Measurements from ENCODE around the gene XPR1.

XPR1 gene

DNA sequence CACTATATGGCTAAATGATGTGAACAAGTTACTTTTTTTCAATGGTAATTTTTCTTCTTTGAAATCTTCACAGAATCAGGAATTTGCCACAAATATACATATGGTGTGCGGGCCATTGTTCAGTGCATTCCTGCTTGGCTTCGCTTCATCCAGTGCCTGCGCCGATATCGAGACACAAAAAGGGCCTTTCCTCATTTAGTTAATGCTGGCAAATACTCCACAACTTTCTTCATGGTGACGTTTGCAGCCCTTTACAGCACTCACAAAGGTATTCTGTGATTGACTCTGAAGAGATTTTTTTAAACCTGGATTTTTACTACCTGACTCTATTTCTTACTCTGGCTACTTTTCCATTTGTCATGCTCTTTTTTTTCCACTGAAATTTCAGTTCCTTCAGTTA lies 204.6 kb downstream of the XPR1 start:
- Histone ChIP-seq H3K27me3 (ENCODE audit: low read depth, low read length) (no peaks in the 10 kb centered on the region), H3K4me3 (ENCODE audit: low read length) (no peak overlapping the region), H3K9ac (ENCODE audit: low read length) (no peak overlapping the region), H3K9me3 (ENCODE audit: insufficient read depth, low read length) (peaks cover 5% of the 10 kb centered on the region; the same call in 1 of the 2 replicates), H4K20me1 (ENCODE audit: insufficient read depth, low read length) (no peaks in the 10 kb centered on the region), H3K79me2 (ENCODE audit: low read length) (no peaks in the 10 kb centered on the region), H3K4me1 (ENCODE audit: low read length) (peaks cover 18% of the 10 kb centered on the region), H3K4me2 (ENCODE audit: low read length) (no peak overlapping the region), H3K36me3 (replicated peaks; ENCODE audit: low read depth, low read length) (peaks cover 3% of the 10 kb centered on the region), H2AFZ (ENCODE audit: low read depth, low read length) (no peak overlapping the region), H3K27ac (ENCODE audit: low read length) (no peak overlapping the region)
- no peak for TF ChIP-seq EZH2phosphoT487 (IDR thresholded peaks at IDR 0.05; ENCODE audit: low read depth)
- TF ChIP-seq, protein P1, sequence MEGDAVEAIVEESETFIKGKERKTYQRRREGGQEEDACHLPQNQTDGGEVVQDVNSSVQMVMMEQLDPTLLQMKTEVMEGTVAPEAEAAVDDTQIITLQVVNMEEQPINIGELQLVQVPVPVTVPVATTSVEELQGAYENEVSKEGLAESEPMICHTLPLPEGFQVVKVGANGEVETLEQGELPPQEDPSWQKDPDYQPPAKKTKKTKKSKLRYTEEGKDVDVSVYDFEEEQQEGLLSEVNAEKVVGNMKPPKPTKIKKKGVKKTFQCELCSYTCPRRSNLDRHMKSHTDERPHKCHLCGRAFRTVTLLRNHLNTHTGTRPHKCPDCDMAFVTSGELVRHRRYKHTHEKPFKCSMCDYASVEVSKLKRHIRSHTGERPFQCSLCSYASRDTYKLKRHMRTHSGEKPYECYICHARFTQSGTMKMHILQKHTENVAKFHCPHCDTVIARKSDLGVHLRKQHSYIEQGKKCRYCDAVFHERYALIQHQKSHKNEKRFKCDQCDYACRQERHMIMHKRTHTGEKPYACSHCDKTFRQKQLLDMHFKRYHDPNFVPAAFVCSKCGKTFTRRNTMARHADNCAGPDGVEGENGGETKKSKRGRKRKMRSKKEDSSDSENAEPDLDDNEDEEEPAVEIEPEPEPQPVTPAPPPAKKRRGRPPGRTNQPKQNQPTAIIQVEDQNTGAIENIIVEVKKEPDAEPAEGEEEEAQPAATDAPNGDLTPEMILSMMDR (IDR thresholded peaks at IDR 0.05; ENCODE audit: low read depth, low read length), result no peak

DNA sequence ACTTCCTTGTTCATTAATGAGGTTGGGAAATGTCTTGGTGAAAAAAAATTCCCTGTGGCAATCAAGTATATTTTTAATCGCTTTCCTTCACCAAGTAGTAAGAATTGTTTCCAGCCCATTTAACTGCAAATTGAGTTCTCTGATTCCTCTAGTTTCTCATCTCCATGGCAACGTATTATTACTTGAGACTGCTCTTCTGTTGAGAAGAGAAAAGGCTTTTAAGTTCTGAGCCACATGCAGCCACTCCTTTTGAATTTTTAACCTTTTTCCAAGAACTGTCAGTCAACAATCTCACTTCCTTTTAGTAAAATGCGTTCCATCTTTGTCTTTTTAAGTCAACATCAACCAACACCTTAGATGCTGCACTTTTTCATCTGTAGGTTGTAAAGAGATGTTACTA lies 205.2 kb downstream of the XPR1 start:
- Histone ChIP-seq H3K36me3 (replicated peaks; ENCODE audit: low read depth, low read length) (peaks cover 3% of the 10 kb centered on the region), H3K4me1 (ENCODE audit: low read length) (peaks cover 18% of the 10 kb centered on the region), H3K27me3 (ENCODE audit: low read depth, low read length) (no peaks in the 10 kb centered on the region), H3K4me3 (ENCODE audit: low read length) (no peak overlapping the region), H4K20me1 (ENCODE audit: insufficient read depth, low read length) (no peaks in the 10 kb centered on the region), H3K4me2 (ENCODE audit: low read length) (no peak overlapping the region), H2AFZ (ENCODE audit: low read depth, low read length) (no peak overlapping the region), H3K79me2 (ENCODE audit: low read length) (no peaks in the 10 kb centered on the region), H3K9me3 (ENCODE audit: insufficient read depth, low read length) (peaks cover 5% of the 10 kb centered on the region; the same call in 1 of the 2 replicates), H3K27ac (ENCODE audit: low read length) (no peak overlapping the region), H3K9ac (ENCODE audit: low read length) (no peak overlapping the region)
- TF ChIP-seq EZH2phosphoT487 (IDR thresholded peaks at IDR 0.05; ENCODE audit: low read depth), result no peak
- TF ChIP-seq, protein P1 (IDR thresholded peaks at IDR 0.05; ENCODE audit: low read depth, low read length), result no peak

DNA sequence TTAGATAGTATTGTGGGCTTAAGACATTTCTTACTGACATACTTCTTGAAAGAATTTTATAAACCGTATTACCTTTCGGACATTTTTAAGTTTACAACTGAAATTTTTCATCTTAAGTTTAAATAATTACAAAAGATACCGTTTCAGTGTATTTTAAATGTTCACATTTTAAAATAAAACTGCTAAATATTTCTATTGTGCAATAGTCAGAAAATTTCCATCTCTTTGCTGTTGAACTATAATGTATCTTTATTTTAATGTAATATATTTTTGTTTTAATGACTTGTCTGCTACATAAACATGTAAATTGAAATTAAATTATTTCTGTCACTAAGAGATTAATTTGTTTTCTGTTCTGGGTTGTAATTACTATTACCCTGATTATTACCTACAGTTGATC lies 206.7 kb downstream of the XPR1 start:
- TF ChIP-seq, protein P1 (IDR thresholded peaks at IDR 0.05; ENCODE audit: low read depth, low read length), result no peak
- no peak for TF ChIP-seq EZH2phosphoT487 (IDR thresholded peaks at IDR 0.05; ENCODE audit: low read depth)

DNA sequence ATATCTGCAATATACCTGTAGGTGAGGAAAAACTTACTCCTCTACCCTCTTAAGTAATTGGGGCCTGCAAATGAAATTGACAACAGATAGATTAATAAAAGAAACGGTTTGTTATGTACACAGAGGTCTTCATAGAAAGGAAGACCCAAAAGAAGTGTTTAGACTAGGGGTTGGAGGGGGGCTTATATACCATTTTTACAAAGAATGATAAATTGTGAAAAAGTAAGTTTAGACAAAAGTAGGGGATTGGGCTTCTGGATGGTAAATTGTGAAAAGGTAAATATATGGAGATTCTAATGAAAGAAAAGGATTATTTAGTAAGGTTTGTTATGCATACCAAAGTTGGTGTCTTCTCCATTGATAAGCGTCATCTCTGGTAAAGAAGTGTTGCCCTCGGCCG lies 207.7 kb downstream of the XPR1 start:
- no peak overlapping the region for H3K27ac ChIP-seq (ENCODE audit: low read length)
- no peak overlapping the region for H3K9ac ChIP-seq (ENCODE audit: low read length)
- no peaks in the 10 kb centered on the region for H3K27me3 ChIP-seq (ENCODE audit: low read depth, low read length)
- peaks cover 18% of the 10 kb centered on the region for H3K4me1 ChIP-seq (ENCODE audit: low read length)
- H4K20me1 ChIP-seq (ENCODE audit: insufficient read depth, low read length), result no peaks in the 10 kb centered on the region
- no peak overlapping the region for H3K4me3 ChIP-seq (ENCODE audit: low read length)
- no peaks in the 10 kb centered on the region for H3K79me2 ChIP-seq (ENCODE audit: low read length)
- peaks cover 3% of the 10 kb centered on the region for H3K36me3 ChIP-seq (replicated peaks; ENCODE audit: low read depth, low read length)
- TF ChIP-seq, protein P1 (IDR thresholded peaks at IDR 0.05; ENCODE audit: low read depth, low read length), result no peak
- TF ChIP-seq EZH2phosphoT487 (IDR thresholded peaks at IDR 0.05; ENCODE audit: low read depth), result no peak
- no peaks in the 10 kb centered on the region for H3K9me3 ChIP-seq (ENCODE audit: insufficient read depth, low read length)
- H2AFZ ChIP-seq (ENCODE audit: low read depth, low read length), result no peak overlapping the region
- no peak overlapping the region for H3K4me2 ChIP-seq (ENCODE audit: low read length)

More for the DNA sequence above, 206.7 kb downstream of the XPR1 start:
- Histone ChIP-seq H3K27me3 (ENCODE audit: low read depth, low read length) (no peaks in the 10 kb centered on the region), H3K36me3 (replicated peaks; ENCODE audit: low read depth, low read length) (peaks cover 3% of the 10 kb centered on the region), H2AFZ (ENCODE audit: low read depth, low read length) (no peak overlapping the region), H3K79me2 (ENCODE audit: low read length) (no peaks in the 10 kb centered on the region), H3K4me2 (ENCODE audit: low read length) (no peak overlapping the region), H3K27ac (ENCODE audit: low read length) (no peak overlapping the region), H3K4me3 (ENCODE audit: low read length) (no peak overlapping the region), H3K9me3 (ENCODE audit: insufficient read depth, low read length) (peaks cover 2% of the 10 kb centered on the region; the same call in 1 of the 2 replicates), H4K20me1 (ENCODE audit: insufficient read depth, low read length) (no peaks in the 10 kb centered on the region), H3K4me1 (ENCODE audit: low read length) (peaks cover 18% of the 10 kb centered on the region), H3K9ac (ENCODE audit: low read length) (no peak overlapping the region)
